ENCODE data around the gene ADAM17. TPM values are rescaled to one million over a fixed set of nuclear protein-coding genes. Genes with fewer than 3 reads are reported as not detected.

Gene ADAM17
- total RNA-seq, 4 donors from 2014 or later: 25.1 to 73.1 (median 44.1) TPM

GRCh38 chr2:9462886-9463697 is 92.5 kb downstream of the ADAM17 start:
- no peak for DNase-seq (ENCODE audit: low spot score)
- ATAC-seq (ENCODE audit: low FRiP score): no peak
- TF ChIP-seq, protein P1, sequence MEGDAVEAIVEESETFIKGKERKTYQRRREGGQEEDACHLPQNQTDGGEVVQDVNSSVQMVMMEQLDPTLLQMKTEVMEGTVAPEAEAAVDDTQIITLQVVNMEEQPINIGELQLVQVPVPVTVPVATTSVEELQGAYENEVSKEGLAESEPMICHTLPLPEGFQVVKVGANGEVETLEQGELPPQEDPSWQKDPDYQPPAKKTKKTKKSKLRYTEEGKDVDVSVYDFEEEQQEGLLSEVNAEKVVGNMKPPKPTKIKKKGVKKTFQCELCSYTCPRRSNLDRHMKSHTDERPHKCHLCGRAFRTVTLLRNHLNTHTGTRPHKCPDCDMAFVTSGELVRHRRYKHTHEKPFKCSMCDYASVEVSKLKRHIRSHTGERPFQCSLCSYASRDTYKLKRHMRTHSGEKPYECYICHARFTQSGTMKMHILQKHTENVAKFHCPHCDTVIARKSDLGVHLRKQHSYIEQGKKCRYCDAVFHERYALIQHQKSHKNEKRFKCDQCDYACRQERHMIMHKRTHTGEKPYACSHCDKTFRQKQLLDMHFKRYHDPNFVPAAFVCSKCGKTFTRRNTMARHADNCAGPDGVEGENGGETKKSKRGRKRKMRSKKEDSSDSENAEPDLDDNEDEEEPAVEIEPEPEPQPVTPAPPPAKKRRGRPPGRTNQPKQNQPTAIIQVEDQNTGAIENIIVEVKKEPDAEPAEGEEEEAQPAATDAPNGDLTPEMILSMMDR (IDR thresholded peaks at IDR 0.05): no peak

GRCh38 chr2:9462313-9462712 is 93.3 kb downstream of the ADAM17 start:
- DNase-seq (ENCODE audit: low spot score) (no peak), ATAC-seq (ENCODE audit: low FRiP score) (no peak)
- TF ChIP-seq, protein P1 (IDR thresholded peaks at IDR 0.05): no peak

DNA sequence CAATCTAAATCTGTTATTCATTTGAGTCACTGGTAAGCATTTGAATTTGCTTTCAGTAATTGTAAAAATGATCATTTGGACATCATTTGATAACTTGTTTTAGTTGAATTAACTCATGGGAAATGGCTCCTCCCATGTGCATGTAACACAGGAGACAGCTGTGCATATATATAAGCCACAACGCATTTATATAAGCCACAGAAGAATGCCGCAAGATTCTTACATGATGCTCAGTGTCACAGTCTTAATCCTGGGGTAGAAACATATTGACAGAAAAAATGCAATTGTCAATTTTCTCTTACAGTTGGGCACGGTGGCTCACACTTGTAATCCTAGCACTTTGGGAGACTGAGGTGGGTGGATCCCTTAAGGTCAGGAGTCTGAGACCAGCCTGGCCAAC is 94.6 kb downstream of the ADAM17 start:
- TF ChIP-seq, protein P1 (IDR thresholded peaks at IDR 0.05): no peak
- no peak for ATAC-seq (ENCODE audit: low FRiP score)
- no peak for DNase-seq (ENCODE audit: low spot score)

- TF ChIP-seq, protein P1 (IDR thresholded peaks at IDR 0.05): no peak
- no peak for ATAC-seq (ENCODE audit: low FRiP score)
- no peak for DNase-seq (ENCODE audit: low spot score)
These were observed 95.1 kb downstream of the ADAM17 start for GRCh38 chr2:9460441-9461017.

- ATAC-seq (ENCODE audit: low FRiP score): no peak
- TF ChIP-seq, protein P1 (IDR thresholded peaks at IDR 0.05): no peak
- no peak for DNase-seq (ENCODE audit: low spot score)
These were observed 104.4 kb downstream of the ADAM17 start for GRCh38 chr2:9451231-9451630.

DNA sequence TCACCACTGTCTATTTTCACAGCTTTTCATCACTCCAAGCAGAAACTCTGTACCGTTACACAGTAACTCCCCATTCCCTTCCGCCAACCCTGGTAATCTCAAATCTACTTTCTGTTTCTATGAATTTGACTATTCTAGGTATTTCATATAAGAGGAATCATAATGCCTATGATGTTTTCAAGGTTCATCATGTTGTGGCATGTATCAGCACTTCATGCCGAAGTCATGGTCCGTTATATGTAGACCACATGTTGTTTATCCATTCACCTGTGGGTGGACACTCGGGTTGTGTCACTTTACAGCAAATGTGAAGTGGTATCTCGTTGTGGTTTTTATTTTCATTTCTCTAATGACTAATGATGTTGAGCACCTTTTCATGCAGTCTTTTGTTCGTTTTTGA is 110.5 kb downstream of the ADAM17 start:
- TF ChIP-seq, protein P1 (IDR thresholded peaks at IDR 0.05): no peak
- ATAC-seq (ENCODE audit: low FRiP score): no peak

GRCh38 chr2:9443526-9443925 is 112.1 kb downstream of the ADAM17 start:
- TF ChIP-seq, protein P1 (IDR thresholded peaks at IDR 0.05): no peak
- no peak for DNase-seq (ENCODE audit: low spot score)
- ATAC-seq (ENCODE audit: low FRiP score): no peak

More for the DNA sequence above, 110.5 kb downstream of the ADAM17 start:
- DNase-seq (ENCODE audit: low spot score): no peak
